ENCODE results near the gene TSPAN14.

- TF ChIP-seq CTCF (IDR thresholded peaks at IDR 0.05) (no peak), POLR2AphosphoS5 (IDR thresholded peaks at IDR 0.05) (no peak), POLR2A (IDR thresholded peaks at IDR 0.05) (no peak)
Measured at GRCh38 chr10:80567292-80567691, 113.2 kb downstream of the TSPAN14 start.
